ENCODE data around the gene C9orf153. TPM values are rescaled to one million over a fixed set of nuclear protein-coding genes. Genes with fewer than 3 reads are reported as not detected.

The C9orf153 gene
- total RNA-seq, 1 donor from 2014 or later, result not detected

Small RNAs within 50 kb of the gene (small RNA-seq; reads per million reads assigned to genes)
- gene AL137849.1 (not detected), gene RN7SKP264 (not detected)

Other genes starting within 250 kb of the C9orf153 start
- gene GOLM1, start 160.1 kb downstream of the C9orf153 start, total RNA-seq, result 88.9 TPM
- gene ISCA1, start 22.9 kb upstream of the C9orf153 start, total RNA-seq, result 92.5 TPM
- gene TUT7, start 94.8 kb upstream of the C9orf153 start, total RNA-seq, result 31.0 TPM